OCI-LY3 (cell line): ENCODE results near the gene ANKRD33B.

Source experiments
- H2AFZ ChIP-seq: fragments of 200-600, 300-600 bp; shearing (Covaris generic); 2 replicates; pipeline ENCODE4 v1.6.0; 2014; ENCODE audit warnings: antibody characterized with exemption, low read depth, low read length
- H3K27ac ChIP-seq: fragments of 200-600, 300-600 bp; sonication (generic); 2 replicates; pipeline ENCODE4 v1.5.1; 2014; ENCODE audit warnings: mild to moderate bottlenecking, low read length, moderate library complexity, mixed read lengths
- H3K27me3 ChIP-seq: fragments of 200-600, 300-600 bp; sonication (generic); 2 replicates; pipeline ENCODE4 v1.6.1; 2014; ENCODE audit warnings: low read depth, low read length, mixed read lengths
- H3K36me3 ChIP-seq: fragments of 200-600, 300-600 bp; sonication (generic); replicated peaks from 2 replicates; pipeline ENCODE3; 2014; ENCODE audit warnings: low read depth, low read length, mixed read lengths
- H3K4me1 ChIP-seq: fragments of 300-600, 200-600 bp; sonication (generic); 2 replicates; pipeline ENCODE4 v1.6.1; 2014; ENCODE audit warnings: low read length, mixed read lengths
- H3K4me2 ChIP-seq: fragments of 200-600, 300-600 bp; sonication (generic); 2 replicates; pipeline ENCODE4 v1.6.1; 2014; ENCODE audit warnings: low read length, mixed read lengths
- H3K4me3 ChIP-seq: fragments of 300-600, 200-600 bp; sonication (generic); 2 replicates; pipeline ENCODE4 v1.5.1; 2014; ENCODE audit warnings: antibody characterized with exemption, mild to moderate bottlenecking, low read length, moderate library complexity
- H3K79me2 ChIP-seq: fragments of 300-600, 200-600 bp; shearing (Covaris generic); 2 replicates; pipeline ENCODE4 v1.6.1; 2014; ENCODE audit warnings: mild to moderate bottlenecking, low read length, mixed read lengths
- H3K9ac ChIP-seq: fragments of 300-600, 200-600 bp; shearing (Covaris generic); 2 replicates; pipeline ENCODE4 v1.6.0; 2014; ENCODE audit warnings: mild to moderate bottlenecking, low read length, moderate library complexity
- H3K9me3 ChIP-seq: fragments of 200-600, 300-600 bp; shearing (Covaris generic); 2 replicates; pipeline ENCODE4 v1.6.1; 2014; ENCODE audit warnings: low read length, mixed read lengths; ENCODE audit not compliant: insufficient read depth
- H4K20me1 ChIP-seq: fragments of 200-600, 300-600 bp; sonication (generic); 2 replicates; pipeline ENCODE4 v1.6.1; 2016; ENCODE audit warnings: low read length, mixed read lengths; ENCODE audit not compliant: insufficient read depth
- EZH2phosphoT487 ChIP-seq: fragments of 200-600 bp; shearing (Covaris generic); IDR thresholded peaks from 2 replicates; pipeline ENCODE4 v1.6.1; 2018; ENCODE audit warnings: antibody characterized with exemption, mixed run types, low read depth
- TF ChIP-seq, protein P1 (sequence below): fragments of 200-600, 300-600 bp; sonication (generic); IDR thresholded peaks from 2 replicates; pipeline ENCODE4 v1.5.1; 2014; ENCODE audit warnings: antibody characterized with exemption, low read length, low read depth

The ANKRD33B gene

DNA sequence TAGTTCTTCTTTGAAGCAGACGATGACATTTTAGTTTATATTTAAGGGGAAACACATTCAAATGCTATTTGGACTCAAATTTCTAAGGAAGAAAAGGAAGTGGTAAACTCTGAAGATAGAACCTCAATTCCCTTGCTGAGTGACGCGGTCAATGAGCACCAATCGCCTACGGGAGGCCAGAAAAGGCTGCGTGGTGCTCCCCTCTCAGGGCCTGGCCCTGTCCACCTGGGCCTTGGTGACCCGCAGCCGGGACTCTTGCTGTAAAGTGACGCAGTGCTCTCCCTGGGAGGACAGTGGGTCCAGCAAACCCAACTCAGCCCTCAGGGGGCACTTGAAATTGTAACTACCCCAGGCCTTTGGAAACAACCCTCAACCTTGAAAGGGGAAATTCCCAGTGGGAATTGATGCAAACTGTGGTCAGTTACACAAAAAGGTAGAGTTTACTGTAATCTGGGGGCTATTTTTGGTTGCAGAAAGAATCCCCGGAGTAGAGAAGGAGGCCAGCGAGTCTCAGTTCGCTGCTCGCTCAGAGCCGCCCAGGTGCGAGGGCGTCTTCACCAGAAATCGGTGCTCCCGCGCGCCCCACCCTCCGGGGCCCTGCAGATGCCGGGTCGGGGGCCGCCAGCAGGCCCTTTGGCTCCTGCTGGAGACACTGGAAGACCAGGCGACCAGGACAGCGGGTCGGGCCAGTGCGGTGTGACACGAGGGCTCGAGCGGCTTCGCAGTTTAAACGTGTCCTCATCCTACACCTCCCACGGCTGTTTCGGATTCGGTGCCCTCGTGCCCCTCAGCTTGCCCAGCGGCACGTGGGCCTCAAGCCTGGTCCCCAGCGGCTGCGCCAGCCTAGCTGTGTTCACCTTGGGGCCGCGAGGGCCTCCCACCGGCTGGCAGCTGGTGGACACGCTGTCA lies 1.4 kb upstream of the ANKRD33B start:
- H3K9ac ChIP-seq: peak overlapping the region; percentile 91

DNA sequence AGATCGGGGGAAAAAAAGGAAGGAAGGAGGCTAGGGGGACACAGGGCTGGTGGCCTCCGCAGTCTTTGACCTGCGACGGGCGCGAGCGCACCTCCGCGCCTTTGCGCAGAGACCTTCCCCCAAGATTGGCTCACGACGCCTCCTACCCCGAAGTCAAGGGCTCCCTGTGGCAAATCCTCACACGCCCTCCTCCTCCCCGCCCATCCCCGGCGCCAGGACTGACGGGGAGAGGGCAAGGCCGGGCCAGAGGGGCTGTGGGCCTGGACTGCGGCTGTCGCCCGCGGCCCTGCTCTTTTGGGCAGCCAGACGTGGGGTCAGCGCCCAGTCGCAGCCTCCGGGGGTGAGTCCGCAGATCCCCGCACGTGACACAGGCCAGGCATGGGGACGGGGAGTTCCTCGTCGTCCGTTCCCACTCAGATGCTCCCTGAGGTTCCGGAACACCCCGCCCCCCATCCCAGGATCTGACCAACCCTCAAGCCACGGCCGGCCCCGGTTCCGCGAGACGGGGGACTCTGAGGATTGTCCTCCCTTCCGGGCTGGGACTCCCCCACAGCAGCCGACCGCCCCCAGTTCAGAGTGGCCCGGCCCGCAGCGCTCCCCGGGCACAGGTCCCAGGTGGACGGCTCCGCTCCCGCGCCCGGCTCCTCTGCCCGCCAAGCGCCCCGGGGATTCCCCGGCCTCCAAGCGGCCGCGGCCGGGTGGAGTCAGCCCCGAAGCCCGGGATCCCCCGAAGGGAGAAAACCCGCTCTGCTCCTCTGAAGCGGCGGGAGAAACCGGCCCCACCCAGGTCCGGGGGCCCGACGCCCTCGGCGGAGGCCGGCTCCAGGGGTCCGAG lies 543 bp upstream of the ANKRD33B start:
- H3K36me3 ChIP-seq: peaks cover 28% of the 10 kb centered on the region
- H3K27ac ChIP-seq: peak overlapping the region; percentile 93
- H2AFZ ChIP-seq: no peak overlapping the region
- no peaks in the 10 kb centered on the region for H3K9me3 ChIP-seq
- H4K20me1 ChIP-seq: peaks cover 31% of the 10 kb centered on the region
- H3K4me3 ChIP-seq: peak overlapping the region; percentile 90
- H3K4me2 ChIP-seq: peak overlapping the region; percentile 95
- H3K9ac ChIP-seq: peak overlapping the region; percentile 91
- H3K27me3 ChIP-seq: no peaks in the 10 kb centered on the region
- H3K4me1 ChIP-seq: peaks cover 66% of the 10 kb centered on the region
- TF ChIP-seq, protein P1, sequence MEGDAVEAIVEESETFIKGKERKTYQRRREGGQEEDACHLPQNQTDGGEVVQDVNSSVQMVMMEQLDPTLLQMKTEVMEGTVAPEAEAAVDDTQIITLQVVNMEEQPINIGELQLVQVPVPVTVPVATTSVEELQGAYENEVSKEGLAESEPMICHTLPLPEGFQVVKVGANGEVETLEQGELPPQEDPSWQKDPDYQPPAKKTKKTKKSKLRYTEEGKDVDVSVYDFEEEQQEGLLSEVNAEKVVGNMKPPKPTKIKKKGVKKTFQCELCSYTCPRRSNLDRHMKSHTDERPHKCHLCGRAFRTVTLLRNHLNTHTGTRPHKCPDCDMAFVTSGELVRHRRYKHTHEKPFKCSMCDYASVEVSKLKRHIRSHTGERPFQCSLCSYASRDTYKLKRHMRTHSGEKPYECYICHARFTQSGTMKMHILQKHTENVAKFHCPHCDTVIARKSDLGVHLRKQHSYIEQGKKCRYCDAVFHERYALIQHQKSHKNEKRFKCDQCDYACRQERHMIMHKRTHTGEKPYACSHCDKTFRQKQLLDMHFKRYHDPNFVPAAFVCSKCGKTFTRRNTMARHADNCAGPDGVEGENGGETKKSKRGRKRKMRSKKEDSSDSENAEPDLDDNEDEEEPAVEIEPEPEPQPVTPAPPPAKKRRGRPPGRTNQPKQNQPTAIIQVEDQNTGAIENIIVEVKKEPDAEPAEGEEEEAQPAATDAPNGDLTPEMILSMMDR: no peak
- TF ChIP-seq EZH2phosphoT487: no peak
- peaks cover 46% of the 10 kb centered on the region for H3K79me2 ChIP-seq

More for the DNA sequence above, 1.4 kb upstream of the ANKRD33B start:
- TF ChIP-seq EZH2phosphoT487: no peak
- peak overlapping the region; percentile 90 for H3K4me3 ChIP-seq
- H3K4me2 ChIP-seq: peak overlapping the region; percentile 95
- no peaks in the 10 kb centered on the region for H3K27me3 ChIP-seq
- H4K20me1 ChIP-seq: peaks cover 22% of the 10 kb centered on the region
- H3K9me3 ChIP-seq: no peaks in the 10 kb centered on the region
- no peak overlapping the region for H2AFZ ChIP-seq
- peaks cover 38% of the 10 kb centered on the region for H3K79me2 ChIP-seq
- peak overlapping the region; percentile 93 for H3K27ac ChIP-seq
- H3K4me1 ChIP-seq: peaks cover 65% of the 10 kb centered on the region
- H3K36me3 ChIP-seq: peaks cover 19% of the 10 kb centered on the region

DNA sequence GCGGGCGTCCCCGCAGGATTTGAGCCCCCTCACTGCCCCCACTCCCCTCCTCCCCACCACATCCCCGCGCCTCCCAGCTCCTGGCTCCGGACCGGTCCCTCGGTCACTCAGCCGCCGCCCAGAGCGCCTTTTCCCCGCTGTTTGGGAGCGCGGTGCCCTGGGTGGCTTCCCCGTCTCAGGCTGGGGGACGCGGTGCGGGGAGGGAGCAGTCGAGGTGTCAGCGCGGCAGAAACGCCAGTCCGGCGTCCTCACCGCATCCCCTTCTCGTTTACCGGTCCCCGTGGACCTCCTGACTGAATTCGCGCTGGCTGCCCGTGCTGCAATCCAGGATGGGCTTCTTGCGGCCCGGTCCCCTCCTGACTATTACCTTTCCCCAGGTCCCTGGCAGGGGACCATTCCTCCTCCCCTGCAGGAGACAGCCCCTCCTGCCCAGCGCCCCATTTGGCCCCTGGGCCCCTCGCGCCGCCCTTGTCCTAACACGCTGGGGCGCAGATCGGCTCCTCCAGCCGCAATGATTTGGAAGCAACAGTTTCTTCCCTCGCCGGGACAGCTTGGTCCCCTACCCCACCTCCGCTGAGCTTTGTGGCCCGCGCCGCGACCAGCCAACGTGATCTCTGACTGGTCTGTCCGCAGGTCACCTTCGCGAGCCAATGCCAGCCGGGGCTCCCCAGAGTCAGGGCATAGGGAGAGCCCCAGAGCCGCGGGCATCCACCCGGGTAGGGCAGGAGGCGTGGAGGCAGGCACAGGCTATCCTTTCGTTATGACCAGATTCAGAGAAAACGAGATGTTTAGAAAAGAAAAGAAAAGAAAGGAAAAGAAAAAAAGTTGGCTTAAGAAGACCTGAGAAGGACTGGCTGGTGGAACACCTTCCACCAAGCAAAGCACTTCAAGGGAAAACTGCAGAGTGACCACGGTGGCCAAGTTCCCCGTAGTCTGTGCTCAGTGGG lies 1.2 kb downstream of the ANKRD33B start:
- Histone ChIP-seq H3K4me1 (peaks cover 57% of the 10 kb centered on the region), H3K4me2 (peak overlapping the region; percentile 100), H3K27ac (peak overlapping the region; percentile 93), H4K20me1 (peaks cover 48% of the 10 kb centered on the region), H3K9ac (peak overlapping the region; percentile 96), H3K27me3 (no peaks in the 10 kb centered on the region), H3K79me2 (peaks cover 64% of the 10 kb centered on the region), H3K9me3 (no peaks in the 10 kb centered on the region), H2AFZ (no peak overlapping the region), H3K36me3 (peaks cover 35% of the 10 kb centered on the region), H3K4me3 (peak overlapping the region; percentile 90)
- TF ChIP-seq, protein P1: no peak
- no peak for TF ChIP-seq EZH2phosphoT487
